Hematopoietic multipotent progenitor cell treated with erythropoietin and hydrocortisone succinate and interleukin-3 and kit ligand, for 8 days (in vitro differentiated cells): Measurements from ENCODE around the gene CTSL.

Experiments used
- DNase-seq: peaks from one replicate; pipeline ENCODE4 v3.0.0-alpha.2; 2015

Gene CTSL

GRCh38 chr9:87725900-87726709 lies at the start of gene CTSL:
Gene CTSL, plus strand, starts transcription at chr9:87726119. Its CDS starts 1,485 bp downstream, at chr9:87727604.
- peak; percentile 89 for DNase-seq

DNA sequence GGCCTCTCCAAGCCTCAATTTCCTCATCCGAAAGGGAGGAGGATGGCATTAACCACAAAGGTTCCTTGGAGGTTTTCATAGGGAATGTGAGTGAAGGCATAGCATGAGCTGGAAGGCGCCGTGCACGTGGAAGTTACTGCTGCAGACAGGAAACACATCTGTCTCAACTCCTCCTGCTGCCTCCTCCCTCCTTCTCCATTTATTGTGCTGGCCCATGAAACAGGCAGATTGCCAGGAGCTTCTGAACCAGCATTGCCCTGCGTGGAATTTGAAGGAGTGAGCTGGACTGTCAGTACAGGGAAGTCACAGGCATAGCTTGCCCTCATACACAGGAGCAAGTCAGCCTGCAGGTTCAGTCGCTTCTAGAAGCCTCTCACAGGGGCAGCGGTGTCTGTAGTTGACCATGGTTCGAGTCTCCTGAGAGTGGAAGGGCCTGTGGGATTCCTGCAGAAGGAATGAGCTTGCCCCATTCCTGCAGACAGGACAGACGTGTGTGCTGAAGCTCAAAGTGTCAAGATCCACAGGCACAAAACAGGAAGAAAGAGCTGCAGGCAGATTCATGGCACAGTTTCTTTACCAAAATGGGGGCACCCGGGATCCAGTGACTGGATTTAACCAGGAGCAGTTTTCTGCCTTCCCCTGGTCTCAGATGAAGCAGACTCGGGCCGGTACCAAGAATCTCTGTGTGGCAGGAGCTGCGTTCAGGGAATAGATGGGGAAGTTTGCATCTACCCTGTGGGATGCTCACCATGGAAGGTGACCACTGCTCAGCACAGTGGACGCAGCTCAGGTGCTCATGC lies 48.7 kb upstream of the CTSL start:
- peak; percentile 12 for DNase-seq

DNA sequence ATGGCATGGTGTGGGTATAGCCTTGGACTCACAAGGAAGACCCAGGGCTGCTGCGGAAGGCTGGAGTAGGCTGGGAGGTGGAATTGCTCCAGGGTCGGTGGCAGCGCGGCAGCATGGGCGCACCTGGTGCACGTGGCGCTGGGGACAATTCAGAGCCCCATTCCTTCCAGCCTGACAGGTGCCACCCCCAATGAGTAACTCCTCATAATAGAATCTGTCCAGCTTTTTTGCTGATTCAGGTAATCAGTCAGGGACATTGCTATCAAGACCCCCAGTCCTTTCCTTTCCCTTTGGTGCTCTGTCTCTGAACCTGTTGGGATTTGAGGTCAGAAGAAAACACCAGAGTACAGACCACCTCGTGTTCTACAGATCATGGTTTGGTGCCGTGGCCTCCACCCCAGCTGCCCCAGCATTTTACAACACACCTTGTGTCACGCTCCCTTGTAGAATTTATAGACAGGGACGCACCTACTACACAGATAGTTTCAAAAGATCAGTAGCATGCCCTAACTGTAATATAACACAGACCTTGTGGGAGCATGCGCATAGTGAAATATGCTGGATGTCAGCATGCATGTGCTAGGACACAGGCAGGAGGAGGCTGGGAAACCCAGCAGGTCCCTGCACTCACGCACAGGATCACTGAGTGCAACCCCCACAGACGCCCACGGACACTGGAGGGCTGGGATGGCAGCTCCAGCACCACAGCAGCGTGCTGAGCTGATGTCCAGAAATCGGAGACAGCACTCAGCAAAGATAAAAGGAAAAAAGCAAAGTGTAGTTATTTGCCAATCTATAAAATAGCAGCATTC lies 47.9 kb upstream of the CTSL start:
- no peak for DNase-seq

DNA sequence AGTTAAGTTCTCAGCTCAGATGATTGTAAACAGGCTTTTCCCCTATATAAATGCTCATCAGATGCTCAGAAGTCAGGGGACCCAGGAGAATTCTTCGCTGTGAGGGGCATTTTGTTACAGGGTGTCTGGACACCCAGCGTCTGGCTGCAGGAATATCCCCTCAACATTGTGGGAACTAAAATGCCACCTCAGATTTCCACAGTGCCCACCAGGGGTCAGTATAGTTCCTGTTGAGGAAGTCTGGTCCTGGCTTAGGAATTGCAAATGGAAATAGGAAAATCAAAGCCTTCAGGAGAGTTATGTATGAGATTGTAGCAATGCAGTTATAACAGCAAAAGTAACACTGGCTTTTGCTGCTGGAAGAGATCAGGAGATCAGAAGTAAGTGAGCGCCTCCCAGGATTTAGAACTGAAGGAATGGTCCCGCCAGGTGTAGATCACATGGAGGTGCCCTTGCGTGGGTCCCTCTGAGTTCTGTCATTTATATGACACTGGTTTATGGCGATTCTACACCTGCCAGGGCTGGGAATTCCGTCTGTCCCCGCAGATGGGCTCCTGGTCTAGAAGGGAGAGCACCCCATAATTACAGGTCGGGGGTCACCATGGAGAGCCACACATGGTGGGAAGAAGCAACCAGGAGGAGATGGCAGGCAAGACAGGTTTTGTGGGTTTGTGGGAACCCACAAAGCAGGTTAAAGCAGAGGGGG lies 47.1 kb upstream of the CTSL start:
- DNase-seq: peak; percentile 75

- DNase-seq: no peak
Observed at GRCh38 chr9:87681271-87682061, 44.5 kb upstream of the CTSL start.

DNA sequence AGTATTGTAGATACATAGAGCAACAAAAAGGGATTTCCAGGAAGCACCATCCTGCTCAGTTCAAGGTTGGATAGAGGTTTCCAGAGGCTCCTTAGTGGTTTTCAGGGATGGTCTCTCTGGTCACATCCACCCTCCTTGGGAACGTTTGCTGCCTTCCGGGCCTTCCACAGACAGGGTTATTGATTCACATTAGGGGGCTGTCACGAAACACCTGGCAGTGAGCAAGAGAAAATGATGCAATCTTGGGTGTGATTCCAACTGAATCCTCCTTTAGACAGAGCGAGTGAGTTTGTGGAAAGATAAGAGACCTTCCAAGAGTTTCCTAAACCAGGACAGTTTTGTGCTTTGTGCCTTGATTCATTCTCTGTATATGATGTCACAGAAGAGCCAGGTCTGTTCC lies 43.8 kb upstream of the CTSL start:
- no peak for DNase-seq

DNA sequence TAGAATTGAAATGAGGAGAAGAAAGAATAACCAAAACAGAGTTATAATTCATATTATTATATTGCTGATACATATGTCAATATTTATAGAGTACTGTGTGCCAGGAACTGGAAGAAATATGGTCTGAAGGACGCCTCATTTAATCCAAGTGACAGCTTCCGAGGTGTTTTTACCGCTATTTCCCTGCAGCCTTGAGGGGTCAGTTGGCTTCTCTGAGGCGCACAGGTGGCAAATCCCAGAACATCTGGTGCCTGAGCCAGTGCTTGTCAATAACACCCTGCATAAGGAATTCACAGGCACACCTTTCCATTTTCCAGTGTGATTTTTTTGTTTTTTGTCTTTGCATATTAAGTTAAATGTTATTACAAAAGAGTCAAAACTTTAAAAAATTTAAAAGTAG lies 43.3 kb upstream of the CTSL start:
- DNase-seq: no peak

GRCh38 chr9:87683751-87684626 lies 41.9 kb upstream of the CTSL start:
- DNase-seq: no peak

GRCh38 chr9:87684627-87685219 lies 41.2 kb upstream of the CTSL start:
- DNase-seq: peak; percentile 45

GRCh38 chr9:87685441-87685840 lies 40.5 kb upstream of the CTSL start:
- no peak for DNase-seq

DNA sequence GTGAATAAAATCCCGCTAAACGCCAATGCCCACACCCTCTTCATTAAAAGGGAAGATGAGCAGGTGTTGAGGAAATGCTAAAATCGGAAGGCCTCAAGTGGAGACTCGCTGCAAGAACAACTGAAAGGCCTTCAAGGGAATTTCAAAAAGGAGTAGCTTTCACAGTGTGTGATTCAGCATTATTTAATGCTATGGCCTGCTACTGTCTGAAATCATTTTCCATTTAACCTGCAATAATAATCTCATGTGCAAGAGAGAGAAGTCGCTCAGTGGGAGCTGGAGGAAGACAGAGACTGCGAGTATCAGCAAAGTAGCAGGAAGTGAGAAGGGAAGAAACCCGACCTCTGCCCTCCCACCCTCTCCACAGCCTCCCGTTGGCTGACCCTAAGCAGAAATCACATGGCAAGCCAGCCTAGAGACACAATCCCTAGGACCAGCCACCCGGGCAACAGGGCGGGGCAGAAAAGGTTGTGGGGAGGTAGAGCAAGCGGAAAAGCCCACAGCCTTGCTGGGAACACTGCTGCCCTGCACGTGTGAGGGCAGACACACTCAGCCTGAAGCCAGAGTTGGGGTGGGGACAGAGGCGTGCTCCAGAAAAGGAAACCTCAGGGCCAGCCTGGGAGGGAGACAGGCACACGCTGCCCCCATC lies 39.9 kb upstream of the CTSL start:
- DNase-seq: peak; percentile 38

- no peak for DNase-seq
Observed at GRCh38 chr9:87686520-87687090, 39.3 kb upstream of the CTSL start.

DNA sequence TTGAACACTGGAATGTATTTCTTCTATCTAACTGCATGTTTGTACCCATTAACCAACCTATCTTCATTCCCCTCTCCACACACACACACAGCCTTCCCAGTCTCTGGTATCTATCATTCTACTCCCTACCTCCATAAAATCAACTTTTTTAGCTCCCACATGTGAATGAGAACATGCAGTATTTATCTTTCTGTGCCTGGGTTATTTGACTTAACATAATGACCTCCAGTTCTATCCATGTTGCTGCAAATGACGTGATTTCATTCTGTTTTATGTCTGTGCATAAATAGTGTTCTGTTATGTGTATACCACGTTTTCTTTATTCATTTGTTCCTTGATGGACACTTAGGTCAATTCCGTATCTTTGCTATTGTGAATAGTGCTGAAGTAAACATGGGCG lies 38.7 kb upstream of the CTSL start:
- no peak for DNase-seq

GRCh38 chr9:87694236-87694755 lies 31.6 kb upstream of the CTSL start:
- no peak for DNase-seq

- no peak for DNase-seq
Observed at GRCh38 chr9:87695523-87695922, 30.4 kb upstream of the CTSL start.

GRCh38 chr9:87696641-87697040 lies 29.3 kb upstream of the CTSL start:
- DNase-seq: no peak

GRCh38 chr9:87698069-87698809 lies 27.7 kb upstream of the CTSL start:
- no peak for DNase-seq

- DNase-seq: no peak
Observed at GRCh38 chr9:87699835-87700234, 26.1 kb upstream of the CTSL start.
